PFSK-1 (cell line): ENCODE measurements around the gene LASP1.

Source experiments
- FOXP2 ChIP-seq: optimal IDR thresholded peaks from 2 replicates; pipeline ENCODE3; 2011; ENCODE audit warnings: borderline replicate concordance, control low read depth, inconsistent platforms; ENCODE audit not compliant: insufficient read depth; ENCODE audit errors: extremely low read length, extremely low read depth
- POLR2AphosphoS5 ChIP-seq: IDR thresholded peaks from 2 replicates; pipeline ENCODE4 v1.6.1; 2012; ENCODE audit warnings: low read depth, mild to moderate bottlenecking, control low read depth, low read length, moderate library complexity
- REST ChIP-seq, 2 experiments: IDR thresholded peaks; 2 replicates each; pipeline versions ENCODE4 v1.6.1 to v1.8.0; 2011 to 2012; ENCODE audit warnings: low read depth in 2 of 2, low read length in 2 of 2, control low read depth in 1 of 2, inconsistent platforms in 1 of 2, mild to moderate bottlenecking in 1 of 2, moderate library complexity in 1 of 2; ENCODE audit not compliant: insufficient read depth in 1 of 2
- SIN3A ChIP-seq: IDR thresholded peaks from 2 replicates; pipeline ENCODE4 v1.6.1; 2012; ENCODE audit warnings: mild to moderate bottlenecking, low read length, moderate library complexity, borderline replicate concordance; ENCODE audit not compliant: insufficient read depth
- TAF1 ChIP-seq: IDR thresholded peaks from 2 replicates; pipeline ENCODE4 v1.6.1; 2012; ENCODE audit warnings: low read length, control low read depth, borderline replicate concordance; ENCODE audit not compliant: insufficient read depth

LASP1 gene

GRCh38 chr17:38958756-38959155 lies 88.9 kb downstream of the LASP1 start:
- TF ChIP-seq SIN3A, result no peak
- no peak for TF ChIP-seq POLR2AphosphoS5
- TF ChIP-seq FOXP2, result no peak
- no peak for TF ChIP-seq TAF1
- no peak for TF ChIP-seq REST (IDR thresholded peaks at IDR 0.05; ENCODE audit: insufficient read depth in 1 of 2, low read depth in 2 of 2, low read length in 2 of 2)

- TF ChIP-seq SIN3A (no peak), REST (IDR thresholded peaks at IDR 0.05; ENCODE audit: insufficient read depth in 1 of 2, low read depth in 2 of 2, low read length in 2 of 2) (no peak), TAF1 (no peak), POLR2AphosphoS5 (no peak), FOXP2 (no peak)
Measured at GRCh38 chr17:38959508-38959907, 89.7 kb downstream of the LASP1 start.

GRCh38 chr17:38960402-38960801 lies 90.5 kb downstream of the LASP1 start:
- TF ChIP-seq TAF1 (no peak), REST (IDR thresholded peaks at IDR 0.05; ENCODE audit: insufficient read depth in 1 of 2, low read depth in 2 of 2, low read length in 2 of 2) (no peak), FOXP2 (no peak), SIN3A (no peak)

GRCh38 chr17:38961413-38961812 lies 91.6 kb downstream of the LASP1 start:
- no peak for TF ChIP-seq TAF1
- TF ChIP-seq SIN3A, result no peak
- TF ChIP-seq POLR2AphosphoS5, result no peak
- no peak for TF ChIP-seq FOXP2
- TF ChIP-seq REST (IDR thresholded peaks at IDR 0.05; ENCODE audit: insufficient read depth in 1 of 2, low read depth in 2 of 2, low read length in 2 of 2), result no peak

GRCh38 chr17:38967290-38967738 lies 97.5 kb downstream of the LASP1 start, which contains the start of gene FBXO47:
Gene FBXO47, minus strand, starts transcription at chr17:38967403. Its CDS starts 4,378 bp downstream, at chr17:38963025.
- no peak for TF ChIP-seq TAF1
- TF ChIP-seq FOXP2, result no peak
- TF ChIP-seq REST (IDR thresholded peaks at IDR 0.05; ENCODE audit: insufficient read depth in 1 of 2, low read depth in 2 of 2, low read length in 2 of 2), result no peak
- TF ChIP-seq POLR2AphosphoS5, result no peak
- TF ChIP-seq SIN3A, result no peak
